Thoracic aorta (tissue), 2 donors: ENCODE results near the gene PPARA. TPM values are rescaled to one million over a fixed set of nuclear protein-coding genes. Genes with fewer than 3 reads are reported as not detected.
"Not testable (repeated sequence)": the region's sequence is repeated elsewhere in the genome, so short reads cannot be mapped to it uniquely, and the experiment has no call there.

ENCODE experiments used
- ATAC-seq: fragments of 150-250 bp; one replicate; pipeline ENCODE4 v1.8.0; 2017; ENCODE audit warnings: low read depth; ENCODE audit not compliant: insufficient number of reproducible peaks, low FRiP score
- DNase-seq: peaks from one replicate; pipeline ENCODE4 v3.0.0-alpha.2; 2020; ENCODE audit warnings: low spot score
- H3K27ac ChIP-seq, 2 donors: fragments of 200-600 bp; sonication (generic); 1 replicate in 1 of 2; 2 replicates in 1 of 2; pipeline ENCODE4 v1.5.1; 2016; ENCODE audit warnings: mild to moderate bottlenecking in 2 of 2, moderate library complexity in 2 of 2
- H3K27me3 ChIP-seq: fragments of 200-600 bp; sonication (generic); replicated peaks from 2 replicates; pipeline ENCODE4 v1.6.0; 2016; ENCODE audit warnings: mild to moderate bottlenecking; ENCODE audit not compliant: insufficient read depth
- H3K36me3 ChIP-seq: fragments of 200-600 bp; sonication (generic); one replicate; pipeline ENCODE4 v1.5.1; 2016
- H3K4me1 ChIP-seq, 2 donors: fragments of 200-600 bp; sonication (generic); 1 replicate in 1 of 2; 2 replicates in 1 of 2; pipeline versions ENCODE4 v1.5.1 to v1.6.0; 2016; ENCODE audit warnings: low read depth in 2 of 2, mild to moderate bottlenecking in 1 of 2; ENCODE audit not compliant: control insufficient read depth in 1 of 2
- H3K4me3 ChIP-seq: fragments of 200-600 bp; sonication (generic); 2 replicates; pipeline ENCODE4 v1.5.1; 2016; ENCODE audit warnings: mild to moderate bottlenecking
- H3K9me3 ChIP-seq: fragments of 200-600 bp; sonication (generic); 2 replicates; pipeline ENCODE4 v1.5.1; 2016
- CTCF ChIP-seq: fragments of 200-600 bp; sonication (generic); IDR thresholded peaks from one replicate; pipeline ENCODE4 v1.5.1; 2019; ENCODE audit warnings: antibody characterized with exemption
- total RNA-seq, 2 donors: library from RNA; depleted of rRNA; stranded (reverse); fragments of >200 nt; gene quantifications; one replicate each; pipeline versions ENCODE4 v1.1.0 to v1.2.3, GENCODE V29; 2016

The PPARA gene
- total RNA-seq, 2 donors from 2014 or later = 21.9 to 67.8 TPM

DNA sequence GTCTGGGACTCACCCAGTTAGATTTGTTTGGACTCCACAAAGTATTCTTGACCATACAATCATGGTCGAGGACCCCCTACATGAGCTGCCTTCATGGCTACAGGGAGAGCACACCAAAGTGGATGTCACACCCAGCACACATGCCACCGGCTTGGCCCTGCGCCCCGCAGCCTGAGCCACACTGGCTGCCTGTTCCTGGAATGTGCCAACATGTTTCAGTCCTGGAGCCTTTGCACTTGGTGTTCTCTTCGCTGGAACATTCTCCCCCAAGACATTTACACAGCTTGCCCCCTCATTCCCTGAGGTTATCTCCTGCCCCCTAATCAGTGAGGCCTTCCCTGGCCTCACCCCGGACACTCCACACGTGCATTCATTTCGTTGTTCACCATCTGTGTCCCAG lies 46.0 kb downstream of the PPARA start:
- no peak for ATAC-seq
- peak overlapping the region in 1 of 2 donors; percentile 47 for H3K27ac ChIP-seq
- DNase-seq = no peak

GRCh38 chr22:46198274-46198673 lies 47.9 kb downstream of the PPARA start:
- Histone ChIP-seq H3K9me3 (no peaks in the 10 kb centered on the region), H3K27ac (no peak overlapping the region), H3K4me3 (no peak overlapping the region), H3K4me1 (peaks cover 0 to 6% of the 10 kb centered on the region in 2 donors), H3K27me3 (no peaks in the 10 kb centered on the region), H3K36me3 (peaks cover 23% of the 10 kb centered on the region)
- DNase-seq (no peak), ATAC-seq (no peak)
- no peak for TF ChIP-seq CTCF

More for the DNA sequence above, 46.0 kb downstream of the PPARA start:
- H3K27me3 ChIP-seq = no peaks in the 10 kb centered on the region
- H3K36me3 ChIP-seq = peaks cover 22% of the 10 kb centered on the region
- no peak overlapping the region for H3K4me3 ChIP-seq
- H3K9me3 ChIP-seq = no peaks in the 10 kb centered on the region
- peaks cover 0 to 6% of the 10 kb centered on the region in 2 donors for H3K4me1 ChIP-seq
- no peak for TF ChIP-seq CTCF

- not testable (repeated sequence) for H3K27me3 ChIP-seq, H3K4me1 ChIP-seq, H3K27ac ChIP-seq, H3K9me3 ChIP-seq, H3K4me3 ChIP-seq, ATAC-seq, DNase-seq
- H3K36me3 ChIP-seq = peaks cover 26% of the 10 kb centered on the region
These were observed 48.5 kb downstream of the PPARA start for GRCh38 chr22:46198806-46199205.

GRCh38 chr22:46201059-46201757 lies 50.9 kb downstream of the PPARA start:
- Histone ChIP-seq H3K27me3 (no peaks in the 10 kb centered on the region), H3K9me3 (no peaks in the 10 kb centered on the region), H3K4me1 (peaks cover 0 to 6% of the 10 kb centered on the region in 2 donors), H3K36me3 (peaks cover 32% of the 10 kb centered on the region), H3K27ac (no peak overlapping the region), H3K4me3 (no peak overlapping the region)
- ATAC-seq (no peak), DNase-seq (no peak)
- no peak for TF ChIP-seq CTCF

- no peak for ATAC-seq
- H3K4me1 ChIP-seq = no peaks in the 10 kb centered on the region
- H3K36me3 ChIP-seq = peaks cover 32% of the 10 kb centered on the region
- H3K27ac ChIP-seq = no peak overlapping the region
- H3K27me3 ChIP-seq = no peaks in the 10 kb centered on the region
- TF ChIP-seq CTCF = no peak
- no peak for DNase-seq
- H3K4me3 ChIP-seq = no peak overlapping the region
- no peaks in the 10 kb centered on the region for H3K9me3 ChIP-seq
These were observed 52.7 kb downstream of the PPARA start for GRCh38 chr22:46202897-46203600.
